Parathyroid adenoma (tissue), 2 donors: ENCODE results near the gene SHANK1.
A peak's percentile ranks its signal among the peaks of the same experiment; 100 is the strongest.

ENCODE experiments used
- H2AFZ ChIP-seq: fragments of 300-600 bp; sonication (generic); one replicate; pipeline ENCODE4 v1.7.0; 2017; ENCODE audit warnings: antibody characterized with exemption, mild to moderate bottlenecking
- H3K27ac ChIP-seq: fragments of 300-600 bp; sonication (generic); one replicate; pipeline ENCODE4 v1.7.0; 2017
- H3K27me3 ChIP-seq: fragments of 300-600 bp; sonication (generic); one replicate; pipeline ENCODE4 v1.7.0; 2017; ENCODE audit warnings: low read length; ENCODE audit not compliant: control insufficient read depth, insufficient read depth
- H3K36me3 ChIP-seq: fragments of 300-600 bp; sonication (generic); one replicate; pipeline ENCODE4 v1.7.0; 2017; ENCODE audit warnings: low read length; ENCODE audit not compliant: control insufficient read depth, insufficient read depth
- H3K4me1 ChIP-seq: fragments of 300-600 bp; sonication (generic); one replicate; pipeline ENCODE4 v1.7.0; 2017; ENCODE audit warnings: control low read depth
- H3K4me2 ChIP-seq: fragments of 300-600 bp; sonication (generic); one replicate; pipeline ENCODE4 v1.7.0; 2017; ENCODE audit warnings: low read length
- H3K4me3 ChIP-seq: fragments of 300-600 bp; sonication (generic); one replicate; pipeline ENCODE4 v1.7.0; 2017; ENCODE audit warnings: low read depth, low read length
- H3K79me2 ChIP-seq: fragments of 300-600 bp; sonication (generic); one replicate; pipeline ENCODE4 v1.7.0; 2017; ENCODE audit warnings: control low read depth
- H3K9ac ChIP-seq: fragments of 300-600 bp; sonication (generic); one replicate; pipeline ENCODE4 v1.7.0; 2017; ENCODE audit warnings: mild to moderate bottlenecking
- H3K9me3 ChIP-seq: fragments of 300-600 bp; sonication (generic); one replicate; pipeline ENCODE4 v1.7.0; 2017; ENCODE audit warnings: low read length; ENCODE audit not compliant: control insufficient read depth
- TF ChIP-seq, protein P1 (sequence below): fragments of 300-600 bp; sonication (generic); IDR thresholded peaks from one replicate; pipeline ENCODE4 v1.7.0; 2017; ENCODE audit warnings: antibody characterized with exemption, mild to moderate bottlenecking
- donor health status: primary hyperparathyroidism.

The SHANK1 gene

DNA sequence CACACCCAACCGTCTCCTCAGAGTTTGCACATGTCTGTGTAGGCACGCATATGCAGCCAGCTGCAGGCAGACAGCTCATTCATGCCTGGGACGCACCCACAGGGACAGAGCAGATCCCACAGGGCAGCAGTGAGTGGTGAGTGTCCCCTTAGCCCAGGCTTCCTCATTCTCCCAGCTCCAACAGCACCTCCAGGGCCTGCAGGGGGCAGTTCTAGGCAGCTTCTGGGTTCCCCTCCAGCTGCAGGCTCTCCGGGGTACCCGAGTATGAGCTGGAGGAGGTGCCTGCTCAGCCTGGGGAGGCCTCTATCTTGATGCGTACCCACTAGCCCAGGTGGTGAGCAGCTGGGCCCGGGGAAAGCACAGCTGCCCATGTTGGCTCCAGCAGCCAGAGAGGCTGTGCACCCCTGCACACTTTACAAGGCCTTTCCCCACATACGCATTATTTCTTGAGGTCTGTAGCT lies 1.3 kb upstream of the SHANK1 start:
- H3K27me3 ChIP-seq, result no peaks in the 10 kb centered on the region
- H3K4me3 ChIP-seq, result no peak overlapping the region
- H3K4me1 ChIP-seq, result peaks cover 4% of the 10 kb centered on the region
- TF ChIP-seq, protein P1, sequence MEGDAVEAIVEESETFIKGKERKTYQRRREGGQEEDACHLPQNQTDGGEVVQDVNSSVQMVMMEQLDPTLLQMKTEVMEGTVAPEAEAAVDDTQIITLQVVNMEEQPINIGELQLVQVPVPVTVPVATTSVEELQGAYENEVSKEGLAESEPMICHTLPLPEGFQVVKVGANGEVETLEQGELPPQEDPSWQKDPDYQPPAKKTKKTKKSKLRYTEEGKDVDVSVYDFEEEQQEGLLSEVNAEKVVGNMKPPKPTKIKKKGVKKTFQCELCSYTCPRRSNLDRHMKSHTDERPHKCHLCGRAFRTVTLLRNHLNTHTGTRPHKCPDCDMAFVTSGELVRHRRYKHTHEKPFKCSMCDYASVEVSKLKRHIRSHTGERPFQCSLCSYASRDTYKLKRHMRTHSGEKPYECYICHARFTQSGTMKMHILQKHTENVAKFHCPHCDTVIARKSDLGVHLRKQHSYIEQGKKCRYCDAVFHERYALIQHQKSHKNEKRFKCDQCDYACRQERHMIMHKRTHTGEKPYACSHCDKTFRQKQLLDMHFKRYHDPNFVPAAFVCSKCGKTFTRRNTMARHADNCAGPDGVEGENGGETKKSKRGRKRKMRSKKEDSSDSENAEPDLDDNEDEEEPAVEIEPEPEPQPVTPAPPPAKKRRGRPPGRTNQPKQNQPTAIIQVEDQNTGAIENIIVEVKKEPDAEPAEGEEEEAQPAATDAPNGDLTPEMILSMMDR, result no peak
- H3K79me2 ChIP-seq, result no peaks in the 10 kb centered on the region
- no peak overlapping the region for H3K4me2 ChIP-seq
- H3K27ac ChIP-seq, result peak overlapping the region; percentile 57
- H3K9ac ChIP-seq, result no peak overlapping the region
- peak overlapping the region; percentile 83 for H2AFZ ChIP-seq
- no peaks in the 10 kb centered on the region for H3K36me3 ChIP-seq
- H3K9me3 ChIP-seq, result no peaks in the 10 kb centered on the region

DNA sequence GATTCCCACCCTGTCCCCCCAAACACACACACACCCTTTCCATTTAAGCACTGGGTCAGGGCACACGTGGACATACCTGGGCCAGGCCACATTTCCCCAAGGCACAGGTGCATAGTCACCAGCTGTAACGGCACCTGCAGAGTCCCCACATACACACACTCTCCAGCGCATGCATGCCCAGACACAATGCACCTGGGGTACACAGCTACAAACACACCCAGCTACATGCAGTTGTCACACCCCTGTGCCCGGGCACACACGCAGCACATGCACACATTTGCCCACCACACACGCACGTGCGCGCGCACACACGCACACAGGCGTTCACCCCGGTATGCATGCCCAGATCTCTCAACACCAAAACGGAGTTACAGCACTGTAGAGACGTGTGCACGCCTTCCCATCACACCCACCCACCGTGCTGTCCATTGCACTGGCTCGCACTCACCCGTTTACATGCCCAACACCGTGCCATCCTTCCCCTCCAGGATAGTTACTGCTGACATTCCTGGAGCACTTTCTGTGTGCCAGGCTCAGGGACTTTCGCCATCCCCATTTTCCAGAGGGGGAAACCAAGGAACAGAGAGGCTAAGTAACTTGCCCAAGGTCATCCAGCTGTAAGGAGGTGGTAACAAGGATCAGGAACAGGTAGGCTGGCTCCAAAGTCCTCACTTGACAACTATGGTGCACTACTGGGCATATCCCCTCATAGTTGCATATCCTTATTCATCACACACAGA lies 749 bp upstream of the SHANK1 start:
- Histone ChIP-seq H3K79me2 (no peaks in the 10 kb centered on the region), H3K27me3 (no peaks in the 10 kb centered on the region), H3K9ac (no peak overlapping the region), H3K9me3 (no peaks in the 10 kb centered on the region), H3K27ac (no peak overlapping the region), H3K36me3 (no peaks in the 10 kb centered on the region), H3K4me2 (no peak overlapping the region), H3K4me3 (no peak overlapping the region), H2AFZ (no peak overlapping the region), H3K4me1 (peaks cover 4% of the 10 kb centered on the region)
- TF ChIP-seq, protein P1, result no peak

DNA sequence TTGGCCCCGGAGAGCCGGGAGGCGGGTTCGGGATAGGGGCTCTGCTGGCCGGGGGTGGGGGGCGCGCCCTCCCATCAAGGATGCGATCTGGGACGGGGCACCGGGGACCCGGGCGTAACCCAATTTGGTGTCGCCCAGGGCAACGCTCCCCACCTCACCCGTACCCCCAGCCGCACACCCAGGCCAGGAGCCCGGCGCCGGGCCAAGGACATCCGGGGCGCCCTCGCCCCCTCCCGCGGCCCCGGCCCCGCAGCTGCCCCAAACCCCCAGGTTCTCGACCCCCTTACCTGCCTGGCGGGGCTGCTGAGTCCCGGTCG lies 525 bp downstream of the SHANK1 start:
- TF ChIP-seq, protein P1, result no peak
- Histone ChIP-seq H3K9me3 (no peaks in the 10 kb centered on the region), H3K36me3 (no peaks in the 10 kb centered on the region), H3K9ac (no peak overlapping the region), H3K27me3 (no peaks in the 10 kb centered on the region), H3K4me3 (peak overlapping the region; percentile 27), H3K4me1 (peaks cover under 1% of the 10 kb centered on the region), H3K79me2 (no peaks in the 10 kb centered on the region), H3K27ac (no peak overlapping the region), H2AFZ (peak overlapping the region; percentile 76), H3K4me2 (peak overlapping the region; percentile 70)

DNA sequence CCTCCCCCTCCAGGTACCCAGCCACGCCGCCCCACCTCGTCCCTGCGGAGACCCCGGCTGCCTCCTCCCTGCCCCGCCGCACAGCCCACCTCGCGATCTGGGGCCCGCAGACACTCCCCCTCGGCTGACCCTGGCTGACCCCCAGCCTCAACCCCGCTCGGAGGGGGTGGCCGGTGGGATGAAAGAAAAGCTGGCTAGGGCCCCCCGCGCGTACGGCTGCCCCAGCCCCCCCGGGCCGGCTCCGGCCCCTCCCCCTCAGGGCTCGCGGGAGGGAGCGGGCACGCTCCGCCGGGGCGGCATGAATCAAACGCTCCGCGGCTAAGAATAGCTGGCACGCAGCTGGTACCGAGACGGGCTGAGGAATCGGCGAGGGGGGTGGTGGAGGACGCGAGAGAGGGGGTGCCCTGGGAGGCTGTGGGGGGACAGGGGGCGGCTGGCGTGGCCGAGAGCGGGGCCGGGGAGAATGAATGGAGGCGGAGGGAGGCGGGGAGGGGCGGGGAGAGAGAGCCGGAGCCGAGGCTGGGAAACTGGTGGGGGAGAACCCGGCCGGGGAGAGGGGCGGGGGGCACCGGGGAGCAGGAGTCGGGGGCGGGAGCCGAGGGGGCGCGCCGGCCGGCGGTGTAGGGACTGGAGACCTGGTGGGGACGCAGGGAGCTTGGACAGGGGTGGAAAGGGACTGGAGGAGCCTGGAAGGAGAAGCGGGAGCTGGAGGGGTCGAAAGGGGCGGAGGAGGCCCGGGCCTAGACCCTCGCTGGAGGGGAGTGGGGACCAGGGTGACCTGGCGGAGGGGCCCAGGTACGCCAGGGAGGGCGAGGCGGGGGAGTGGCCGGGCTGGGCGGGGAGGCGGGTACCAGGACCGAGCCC lies 1.1 kb downstream of the SHANK1 start:
- TF ChIP-seq, protein P1, result no peak
- Histone ChIP-seq H3K4me2 (peak overlapping the region; percentile 70), H3K27ac (no peak overlapping the region), H2AFZ (peak overlapping the region; percentile 76), H3K9ac (no peak overlapping the region), H3K4me3 (peak overlapping the region; percentile 29), H3K27me3 (no peaks in the 10 kb centered on the region), H3K4me1 (no peaks in the 10 kb centered on the region), H3K36me3 (no peaks in the 10 kb centered on the region), H3K79me2 (no peaks in the 10 kb centered on the region), H3K9me3 (no peaks in the 10 kb centered on the region)
